GM21447 (cell line): Measurements from ENCODE around the gene CACNA2D1.

Experiments used
- ATAC-seq: cut with Tn5 transposase; IDR thresholded peaks from one replicate; pipeline ENCODE4 v1.9.1; 2021; ENCODE audit not compliant: unreplicated experiment

Gene CACNA2D1

GRCh38 chr7:82347808-82348207 is 95.8 kb downstream of the CACNA2D1 start:
- no peak for ATAC-seq

DNA sequence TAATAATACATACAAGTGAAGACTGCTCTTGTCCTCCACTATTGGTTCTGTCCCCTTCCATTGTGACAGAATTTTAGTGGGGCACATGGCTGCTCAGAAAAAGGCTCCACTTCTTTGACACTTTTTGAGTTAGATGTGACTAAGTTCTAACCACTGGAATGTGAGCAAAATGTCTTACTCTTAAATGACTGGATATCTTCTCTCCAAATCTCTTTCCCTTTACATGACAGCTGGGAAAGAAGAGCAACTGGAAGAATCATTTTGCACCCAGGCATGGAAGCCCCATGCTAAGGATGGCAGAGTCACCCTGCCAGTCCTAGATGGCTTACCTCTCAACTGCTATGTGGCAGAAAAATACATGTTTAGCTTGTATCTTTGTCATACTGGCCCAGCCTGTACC is 97.7 kb downstream of the CACNA2D1 start:
- ATAC-seq = no peak

DNA sequence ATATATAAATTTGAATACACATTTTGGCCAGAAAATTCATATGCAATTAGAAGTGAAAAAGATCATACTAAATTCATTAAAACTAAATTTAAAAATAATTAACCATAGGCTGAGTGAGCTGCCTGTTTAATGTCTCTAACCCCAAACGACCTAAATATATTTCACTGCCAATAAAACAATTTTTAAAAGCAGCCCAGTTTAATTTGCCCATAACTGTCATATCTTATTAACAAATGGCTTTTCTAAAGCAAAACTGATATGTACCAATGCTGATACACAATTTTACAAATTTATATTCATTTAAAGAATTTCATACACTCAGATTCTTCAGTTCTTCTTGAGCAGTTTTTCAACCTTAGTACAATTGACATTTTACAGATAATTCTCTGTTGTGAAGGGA is 99.9 kb downstream of the CACNA2D1 start:
- no peak for ATAC-seq

DNA sequence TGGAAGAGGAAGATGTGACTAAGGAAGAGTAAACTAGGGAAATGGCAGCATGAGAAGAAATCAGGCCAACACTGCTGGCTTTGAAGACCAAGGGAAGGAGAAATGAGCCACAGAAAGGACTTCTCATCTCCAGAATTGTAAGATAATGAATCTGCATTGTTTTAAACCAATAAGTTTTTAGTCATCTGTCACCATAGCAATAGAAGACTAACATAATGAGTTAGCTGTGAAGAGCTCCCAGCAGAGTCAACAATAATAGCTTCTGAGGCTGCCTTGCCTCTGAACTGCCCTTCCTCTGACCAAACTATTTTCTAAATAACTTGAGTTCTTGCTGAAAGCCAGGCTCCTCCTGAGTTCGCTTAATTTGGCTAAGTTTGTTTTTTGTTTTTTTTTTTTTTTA is 103.6 kb downstream of the CACNA2D1 start:
- ATAC-seq = no peak

- no peak for ATAC-seq
Measured at GRCh38 chr7:82335927-82336326, 107.7 kb downstream of the CACNA2D1 start.

- no peak for ATAC-seq
Measured at GRCh38 chr7:82335001-82335400, 108.6 kb downstream of the CACNA2D1 start.

- ATAC-seq = no peak
Measured at GRCh38 chr7:82331234-82331633, 112.3 kb downstream of the CACNA2D1 start.

GRCh38 chr7:82330706-82331215 is 112.8 kb downstream of the CACNA2D1 start:
- no peak for ATAC-seq

GRCh38 chr7:82327898-82328297 is 115.7 kb downstream of the CACNA2D1 start:
- ATAC-seq = no peak

DNA sequence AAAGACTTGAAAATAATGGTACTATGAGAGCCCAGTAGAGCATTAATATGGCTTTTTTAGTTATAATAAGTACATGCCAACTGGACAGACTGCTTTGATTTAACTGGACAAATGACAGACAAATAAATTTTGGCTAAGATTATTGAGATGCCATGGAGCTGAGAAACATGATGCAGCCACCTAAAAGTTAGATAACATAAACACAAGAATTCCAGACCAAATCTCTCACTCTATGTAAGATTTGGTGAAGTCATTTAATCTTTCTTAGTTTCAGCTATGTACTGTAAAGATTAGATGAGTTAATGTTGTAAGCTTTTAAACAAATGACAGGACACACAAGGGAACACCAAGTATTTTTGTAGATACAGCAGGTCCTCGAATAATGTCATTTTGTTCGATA is 118.2 kb downstream of the CACNA2D1 start:
- ATAC-seq = no peak

DNA sequence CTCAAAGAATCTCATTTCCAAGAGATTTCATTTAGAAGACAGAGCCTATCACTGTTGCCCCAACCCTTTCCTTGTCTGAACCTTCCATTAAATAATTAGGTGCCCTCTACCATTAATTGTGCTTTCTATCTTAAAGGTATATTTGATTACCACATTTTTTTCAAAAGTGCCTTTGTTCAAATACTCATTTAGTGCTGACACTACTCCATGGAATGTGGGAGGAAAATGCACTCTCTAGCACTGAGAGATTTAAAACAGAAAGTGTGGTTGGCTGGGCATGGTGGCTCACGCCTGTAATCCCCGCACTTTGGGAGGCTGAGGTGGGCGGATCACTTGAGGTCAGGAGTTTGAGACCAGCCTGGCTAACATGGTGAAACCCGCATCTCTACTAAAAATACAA is 119.8 kb downstream of the CACNA2D1 start:
- no peak for ATAC-seq

GRCh38 chr7:82319674-82320118 is 123.9 kb downstream of the CACNA2D1 start:
- no peak for ATAC-seq

DNA sequence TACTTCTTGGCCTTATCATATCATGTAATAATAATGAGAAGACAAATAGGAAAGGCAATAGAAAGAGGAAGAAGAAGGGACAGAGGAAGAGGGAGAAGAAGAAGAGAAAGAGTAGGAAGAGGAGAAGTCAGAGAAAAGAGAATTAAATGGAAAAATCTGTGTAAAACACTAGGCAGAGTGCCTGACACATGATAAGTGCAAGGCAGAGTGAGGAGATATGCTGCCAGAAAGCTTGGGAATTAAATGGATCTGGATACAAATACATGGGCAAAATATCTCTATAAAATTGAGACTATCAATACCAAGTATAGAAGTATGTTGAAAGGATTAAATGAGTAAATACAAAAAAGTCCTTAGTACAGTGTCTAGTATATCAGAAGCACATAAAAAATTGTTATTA is 124.8 kb downstream of the CACNA2D1 start:
- ATAC-seq = no peak

- ATAC-seq = no peak
Measured at GRCh38 chr7:82317760-82318159, 125.8 kb downstream of the CACNA2D1 start.

DNA sequence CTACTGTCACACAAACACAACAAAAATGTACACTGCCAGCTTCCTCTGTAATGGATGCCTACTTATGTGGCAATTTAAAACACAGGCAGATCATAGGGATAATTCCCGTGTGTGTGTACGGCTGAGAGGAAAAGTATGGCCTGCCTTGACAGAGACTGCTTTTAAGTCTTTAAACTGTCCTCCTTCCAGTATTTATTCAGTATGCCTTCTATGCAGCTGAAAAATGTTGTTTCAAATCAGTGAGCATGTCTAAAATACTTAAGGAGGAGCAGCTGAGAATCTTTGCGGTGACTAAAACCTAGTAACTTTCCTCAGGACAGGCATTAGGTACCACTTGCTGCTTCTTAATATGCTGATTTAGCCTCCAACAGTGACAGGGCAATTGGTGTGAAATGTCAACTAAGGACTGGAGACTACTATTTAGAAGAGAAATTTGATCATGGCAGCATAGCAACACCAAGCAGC is 126.3 kb downstream of the CACNA2D1 start:
- ATAC-seq = no peak

GRCh38 chr7:82313269-82313668 is 130.3 kb downstream of the CACNA2D1 start:
- ATAC-seq = no peak

DNA sequence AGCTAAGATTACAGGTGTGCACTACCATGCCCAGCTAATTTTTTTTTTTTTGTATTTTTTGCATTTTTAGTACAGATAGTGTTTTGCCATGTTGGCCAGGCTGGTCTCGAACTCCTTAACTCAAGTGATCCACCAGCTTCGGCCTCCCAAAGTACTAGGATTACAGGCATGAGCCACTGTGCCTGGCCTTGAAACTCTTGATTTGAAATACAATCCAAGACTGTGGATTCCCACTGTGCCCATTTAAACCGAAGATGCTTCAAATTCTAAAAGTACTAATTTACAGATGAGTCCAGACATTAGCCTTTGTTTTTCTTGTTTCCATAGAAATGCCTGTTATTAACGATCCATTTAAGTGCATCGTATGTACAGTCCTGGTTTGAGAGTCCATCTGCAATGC is 130.9 kb downstream of the CACNA2D1 start:
- no peak for ATAC-seq

- no peak for ATAC-seq
Measured at GRCh38 chr7:82305347-82306005, 138.1 kb downstream of the CACNA2D1 start.

DNA sequence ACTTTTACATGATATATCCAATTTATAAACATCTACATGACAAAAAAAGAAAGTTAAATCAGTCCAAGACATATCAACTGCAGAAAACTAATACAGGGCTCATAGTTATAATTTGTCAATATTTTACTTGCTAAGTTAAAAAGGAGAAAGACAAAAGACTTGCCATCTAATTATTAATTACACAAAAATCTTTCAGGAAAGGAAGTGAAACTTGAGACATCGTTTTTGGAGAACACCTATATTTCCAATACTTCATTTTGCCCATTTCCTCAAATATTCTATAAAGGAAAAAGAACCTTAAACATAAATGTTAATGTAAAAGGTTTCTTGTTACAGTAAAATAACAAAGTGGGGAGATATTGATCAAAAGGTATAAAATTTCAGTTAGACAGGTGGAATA is 148.7 kb downstream of the CACNA2D1 start:
- no peak for ATAC-seq

GRCh38 chr7:82294382-82294784 is 149.2 kb downstream of the CACNA2D1 start:
- no peak for ATAC-seq

GRCh38 chr7:82293467-82293866 is 150.1 kb downstream of the CACNA2D1 start:
- no peak for ATAC-seq

DNA sequence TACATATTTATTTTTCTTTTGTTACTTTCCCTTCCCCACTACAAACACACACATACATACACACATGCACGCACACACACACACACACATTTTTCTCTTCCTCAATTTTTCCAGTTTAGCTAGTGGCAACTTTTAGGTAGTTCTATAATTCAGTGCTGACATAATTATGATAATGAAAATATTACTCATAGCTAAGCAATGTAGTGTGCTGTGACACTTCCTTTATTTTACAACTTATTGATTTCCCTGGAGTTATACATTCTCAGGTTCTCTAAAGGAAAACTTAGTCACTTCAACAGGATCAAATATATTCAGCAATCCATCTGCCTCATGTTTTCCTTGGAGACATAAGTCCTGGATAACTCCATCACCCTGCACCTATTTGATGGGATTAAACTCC is 151.6 kb downstream of the CACNA2D1 start:
- no peak for ATAC-seq

GRCh38 chr7:82289889-82290288 is 153.7 kb downstream of the CACNA2D1 start:
- no peak for ATAC-seq
